Measurements from ENCODE around the gene SLC25A21.

The SLC25A21 gene

DNA sequence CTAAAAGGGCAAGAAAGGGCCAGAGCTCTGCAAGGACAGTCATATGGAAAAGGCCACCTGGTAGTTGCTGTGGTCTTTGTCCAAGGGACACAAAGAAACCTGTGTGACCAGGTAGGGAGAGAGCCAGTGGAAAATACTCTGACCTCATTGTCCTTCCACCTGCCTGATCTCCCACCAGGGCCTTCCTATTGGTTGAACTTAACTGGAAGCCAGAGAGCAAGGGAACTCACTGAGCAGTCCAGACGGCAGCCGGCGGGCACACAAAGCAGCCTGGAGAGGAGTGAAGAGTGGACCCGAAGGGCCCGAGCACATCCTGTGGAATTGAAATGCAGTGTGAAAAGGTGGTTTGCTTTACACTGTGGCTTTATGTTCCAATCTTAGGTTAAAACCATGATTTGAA, 120.7 kb downstream of the SLC25A21 start:
- DNase-seq (ENCODE audit: extremely low read depth, low read depth) = no peak
- TF ChIP-seq, protein P1, sequence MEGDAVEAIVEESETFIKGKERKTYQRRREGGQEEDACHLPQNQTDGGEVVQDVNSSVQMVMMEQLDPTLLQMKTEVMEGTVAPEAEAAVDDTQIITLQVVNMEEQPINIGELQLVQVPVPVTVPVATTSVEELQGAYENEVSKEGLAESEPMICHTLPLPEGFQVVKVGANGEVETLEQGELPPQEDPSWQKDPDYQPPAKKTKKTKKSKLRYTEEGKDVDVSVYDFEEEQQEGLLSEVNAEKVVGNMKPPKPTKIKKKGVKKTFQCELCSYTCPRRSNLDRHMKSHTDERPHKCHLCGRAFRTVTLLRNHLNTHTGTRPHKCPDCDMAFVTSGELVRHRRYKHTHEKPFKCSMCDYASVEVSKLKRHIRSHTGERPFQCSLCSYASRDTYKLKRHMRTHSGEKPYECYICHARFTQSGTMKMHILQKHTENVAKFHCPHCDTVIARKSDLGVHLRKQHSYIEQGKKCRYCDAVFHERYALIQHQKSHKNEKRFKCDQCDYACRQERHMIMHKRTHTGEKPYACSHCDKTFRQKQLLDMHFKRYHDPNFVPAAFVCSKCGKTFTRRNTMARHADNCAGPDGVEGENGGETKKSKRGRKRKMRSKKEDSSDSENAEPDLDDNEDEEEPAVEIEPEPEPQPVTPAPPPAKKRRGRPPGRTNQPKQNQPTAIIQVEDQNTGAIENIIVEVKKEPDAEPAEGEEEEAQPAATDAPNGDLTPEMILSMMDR (IDR thresholded peaks at IDR 0.05; ENCODE audit: low read depth, low read length) = no peak

DNA sequence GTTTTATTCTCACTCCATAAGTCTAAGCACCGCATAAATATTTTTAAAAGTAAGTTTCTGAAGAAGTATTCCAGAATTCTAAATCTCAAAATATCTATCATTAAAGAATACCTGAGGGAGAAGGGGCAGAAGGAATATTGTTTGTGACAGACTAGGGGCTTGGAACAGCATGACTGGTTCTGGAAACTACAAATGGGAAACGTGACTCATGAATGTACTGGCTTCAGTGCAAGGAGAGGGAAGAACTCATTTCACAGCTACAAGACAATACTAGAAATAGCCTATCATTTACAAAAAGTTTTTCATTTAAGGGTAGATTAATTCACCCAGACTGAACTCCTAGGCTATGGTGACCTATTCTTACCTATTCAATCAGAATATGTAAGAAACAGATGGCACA, 121.3 kb downstream of the SLC25A21 start:
- no peak for DNase-seq (ENCODE audit: extremely low read depth, low read depth)
- TF ChIP-seq, protein P1 (IDR thresholded peaks at IDR 0.05; ENCODE audit: low read depth, low read length) = no peak

DNA sequence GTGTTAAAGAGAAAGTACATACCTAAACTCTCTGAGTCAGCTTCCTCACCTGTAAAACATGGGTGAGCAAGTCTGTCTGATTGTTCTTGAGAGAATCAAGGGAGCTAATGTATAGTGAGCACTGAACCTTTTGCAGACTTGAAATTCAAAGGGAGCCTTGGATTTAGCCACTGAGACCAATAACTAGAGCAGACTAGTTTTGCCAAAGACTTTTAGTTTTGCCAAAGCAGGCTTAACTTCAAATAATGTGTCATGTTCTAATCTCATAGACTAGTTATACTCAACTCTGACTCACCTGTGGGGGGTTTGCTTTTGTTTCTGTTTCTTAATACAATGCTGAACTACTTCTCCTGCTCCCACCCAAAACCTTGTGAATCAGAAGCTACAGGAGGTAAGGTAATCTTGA, 123.7 kb downstream of the SLC25A21 start:
- TF ChIP-seq, protein P1 (IDR thresholded peaks at IDR 0.05; ENCODE audit: low read depth, low read length) = no peak
- no peak for DNase-seq (ENCODE audit: extremely low read depth, low read depth)

DNA sequence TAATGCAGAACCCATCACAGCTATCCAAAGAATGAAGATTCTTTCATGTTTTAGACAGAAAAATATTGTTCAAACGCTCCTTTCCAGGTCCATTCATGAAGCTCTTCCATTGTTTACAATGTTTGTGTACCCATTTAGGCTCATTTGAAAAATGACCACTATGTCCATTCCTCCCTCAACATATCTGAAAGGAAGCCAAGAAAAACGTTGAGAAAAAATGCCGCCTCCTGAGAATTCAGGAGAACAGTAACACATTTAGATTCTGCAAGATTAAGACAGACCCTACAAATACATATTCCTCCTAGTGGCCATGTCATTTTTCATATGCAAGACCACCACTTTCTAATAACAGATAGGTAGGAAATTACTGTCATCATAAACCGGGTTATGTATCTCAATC, 124.4 kb downstream of the SLC25A21 start:
- TF ChIP-seq, protein P1 (IDR thresholded peaks at IDR 0.05; ENCODE audit: low read depth, low read length) = no peak
- DNase-seq (ENCODE audit: extremely low read depth, low read depth) = no peak

DNA sequence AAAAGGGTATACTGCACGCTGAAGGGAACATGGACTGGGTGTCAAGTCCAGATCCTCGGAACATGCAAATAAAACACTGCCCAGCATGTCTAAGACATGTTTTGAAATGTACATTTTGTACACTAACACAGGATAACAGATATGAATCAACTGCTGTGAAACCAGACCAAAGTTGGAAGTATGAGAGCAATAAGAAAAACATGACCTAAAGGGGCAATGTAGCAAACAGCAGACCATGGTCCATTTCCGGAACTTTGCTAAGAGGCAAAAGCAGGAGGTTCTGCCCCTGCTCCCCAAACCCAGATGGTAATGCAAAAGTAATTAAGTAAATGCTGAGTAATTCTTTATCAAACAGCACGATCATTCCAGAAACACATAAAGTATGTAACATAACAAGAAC, 125.2 kb downstream of the SLC25A21 start:
- TF ChIP-seq, protein P1 (IDR thresholded peaks at IDR 0.05; ENCODE audit: low read depth, low read length) = no peak
- DNase-seq (ENCODE audit: extremely low read depth, low read depth) = no peak

DNA sequence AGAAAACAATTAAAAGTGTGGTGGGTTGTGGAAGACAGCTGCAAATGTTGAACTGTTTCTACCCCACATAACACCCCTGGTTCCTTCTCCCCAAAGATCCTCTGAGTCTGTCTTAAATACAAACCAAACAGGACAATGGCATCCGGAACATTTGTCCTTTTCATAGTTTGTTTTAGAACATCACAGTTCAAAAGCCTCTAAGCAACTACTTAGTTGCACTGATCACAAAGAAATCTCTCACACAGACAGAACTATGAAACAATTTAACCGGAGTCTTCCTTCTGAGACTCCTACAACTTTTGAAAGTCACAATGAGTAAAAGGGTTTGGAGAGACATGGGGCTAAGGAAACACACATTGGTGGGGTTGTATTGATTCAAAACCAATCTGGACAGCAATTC, 125.6 kb downstream of the SLC25A21 start:
- TF ChIP-seq, protein P1 (IDR thresholded peaks at IDR 0.05; ENCODE audit: low read depth, low read length) = no peak
- no peak for DNase-seq (ENCODE audit: extremely low read depth, low read depth)

DNA sequence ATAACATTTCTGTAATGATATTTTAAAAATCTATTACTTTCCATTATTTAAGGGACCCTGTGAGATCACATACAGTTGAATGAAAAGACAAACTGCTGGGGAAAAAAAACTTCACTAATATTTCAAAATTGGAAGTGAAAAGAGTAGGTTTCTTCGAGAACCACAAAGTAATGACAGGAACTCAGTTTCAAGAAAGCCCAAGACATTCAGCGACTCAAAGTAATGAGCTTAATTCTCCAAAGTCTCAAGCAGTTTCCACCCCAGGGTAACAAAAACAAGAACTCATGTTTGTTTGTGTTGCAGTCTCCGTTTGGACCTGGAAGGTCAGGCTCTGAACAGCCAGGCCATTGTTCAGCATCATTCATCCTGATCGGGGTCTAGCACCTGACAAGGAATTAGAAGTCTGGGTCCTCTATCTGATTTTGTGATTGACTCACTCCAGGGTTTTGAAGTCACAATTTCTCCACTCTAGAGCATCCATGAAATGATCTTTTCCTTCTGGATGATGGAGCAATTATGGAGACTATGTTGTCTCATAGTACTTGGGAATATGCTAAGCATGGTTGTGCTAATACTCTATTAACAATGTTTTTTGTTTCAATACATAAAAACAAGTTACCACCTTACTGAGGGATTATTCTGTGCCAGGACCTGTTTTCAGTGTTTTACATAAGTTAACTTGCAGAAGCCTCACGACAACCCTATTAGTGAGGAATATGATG, 126.9 kb downstream of the SLC25A21 start:
- TF ChIP-seq, protein P1 (IDR thresholded peaks at IDR 0.05; ENCODE audit: low read depth, low read length) = no peak
- no peak for DNase-seq (ENCODE audit: extremely low read depth, low read depth)

Data from AG09319 (cell line).